Activated CD8-positive, alpha-beta memory T cell treated with anti-CD3 and anti-CD28 coated beads, Interleukin-2, amount 50 U/mL, for 4 hours (primary cell): ENCODE data around the gene PWP1.

Experiments
- DNase-seq: peaks from one replicate; pipeline ENCODE4 v3.0.0-alpha.2; 2020

Gene PWP1

DNA sequence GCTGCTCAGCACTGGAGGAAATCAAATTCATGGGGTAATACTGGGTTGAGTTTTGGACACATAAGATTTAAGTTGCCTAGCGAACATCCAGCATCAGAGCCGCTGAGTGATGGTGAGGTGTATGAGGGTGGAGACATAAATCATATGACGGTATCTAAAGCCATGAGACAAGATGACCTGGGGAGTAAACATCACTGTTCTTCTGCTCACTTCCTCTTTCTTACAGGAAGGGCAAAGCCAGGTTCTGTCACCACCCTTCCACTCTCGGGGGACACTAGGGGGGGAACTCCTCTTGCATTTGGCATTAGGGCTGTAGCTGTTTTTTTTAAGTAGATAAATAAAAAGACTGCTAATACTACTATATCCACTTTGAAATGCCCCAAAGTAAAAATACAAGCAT, 51.3 kb downstream of the PWP1 start:
- no peak for DNase-seq

DNA sequence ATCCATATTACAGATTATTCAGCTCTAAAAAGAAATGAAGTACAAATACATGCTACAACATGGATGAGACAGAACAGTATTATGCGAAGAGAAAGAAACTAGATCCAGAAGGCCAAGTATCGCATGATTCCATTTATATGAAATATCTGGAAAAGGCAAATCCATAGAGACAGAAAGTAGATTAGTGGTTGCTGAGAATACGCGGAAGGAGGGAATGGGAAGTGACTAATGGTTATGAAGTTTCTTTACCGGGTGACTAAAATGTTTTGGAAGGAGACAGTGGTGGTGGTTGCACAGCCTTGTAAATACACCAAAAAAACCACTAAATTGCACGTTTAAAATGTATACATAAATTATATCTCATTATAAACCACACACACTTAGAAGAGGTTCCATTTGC, 62.9 kb downstream of the PWP1 start:
- DNase-seq = no peak

- DNase-seq = no peak
Measured at GRCh38 chr12:107749083-107749482, 63.5 kb downstream of the PWP1 start.

- DNase-seq = peak; percentile 17
Measured at GRCh38 chr12:107759410-107759809, 73.8 kb downstream of the PWP1 start.

DNA sequence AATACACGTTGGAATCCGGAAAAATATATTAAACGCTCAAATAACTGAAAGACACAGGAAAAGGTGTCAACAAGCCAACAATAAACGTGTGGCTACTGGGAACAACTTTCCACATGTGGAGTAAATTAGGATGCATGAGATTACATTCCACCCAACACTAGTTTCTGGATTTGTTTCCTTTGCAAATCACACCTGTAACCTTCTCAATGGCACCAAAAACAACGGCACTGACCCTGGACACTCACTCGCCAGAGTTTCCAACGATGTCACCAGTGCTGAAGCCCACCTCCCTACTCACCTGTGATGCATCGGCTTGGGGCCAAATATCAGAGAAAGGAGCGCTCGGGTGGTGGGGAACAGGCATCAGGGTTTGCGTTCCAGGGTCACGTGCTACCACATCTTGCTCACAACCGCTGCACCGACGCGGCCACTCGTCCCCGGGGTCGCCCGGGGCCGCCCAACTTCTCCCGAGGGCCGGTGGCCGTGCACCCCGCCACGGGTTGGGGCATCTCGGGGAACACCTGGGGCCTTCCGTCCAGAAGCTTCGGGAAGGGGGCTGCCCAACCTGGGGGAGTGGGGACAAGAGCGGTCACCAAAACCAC, 74.7 kb downstream of the PWP1 start:
- DNase-seq = peak; percentile 24

DNA sequence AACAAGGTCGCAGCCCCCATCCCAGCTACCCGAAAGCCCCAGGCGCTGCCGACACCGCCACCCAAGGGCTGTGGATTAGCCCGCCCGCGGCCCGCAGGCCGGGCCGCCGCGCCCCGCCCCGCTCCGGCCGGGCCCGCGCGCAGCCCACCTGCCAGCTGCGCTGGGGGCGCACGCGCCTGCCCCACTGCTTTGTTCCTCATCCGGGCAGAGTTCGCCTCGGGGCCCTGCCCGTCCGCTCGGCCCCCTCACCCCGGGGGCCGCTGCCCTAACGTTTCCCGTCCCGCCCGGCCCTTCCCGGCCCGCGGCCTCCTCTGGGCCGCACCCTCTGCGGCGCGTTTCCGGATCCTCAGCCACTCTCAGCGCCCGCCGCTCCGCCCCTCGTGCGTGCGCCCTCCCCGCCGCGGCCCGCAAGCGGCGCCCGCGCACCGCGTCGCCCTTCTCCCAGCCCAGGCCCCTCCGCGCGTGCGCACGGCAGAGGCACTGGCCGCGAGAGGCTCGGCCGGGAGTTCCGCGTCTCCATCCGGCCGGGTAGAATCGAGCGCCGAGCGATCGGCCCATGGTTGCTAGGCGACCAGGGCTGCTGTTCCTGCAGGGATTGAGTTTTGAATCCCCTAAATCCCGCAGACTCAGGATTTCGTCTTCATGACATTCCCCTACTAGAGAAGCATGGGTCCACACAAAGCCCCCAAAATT, 75.4 kb downstream of the PWP1 start, which contains the start of gene PRDM4:
Gene PRDM4, minus strand, starts transcription at position 329 of the 693 bp plus-strand sequence. CDS start 622 bp downstream, outside the sequence.
- DNase-seq = peak; percentile 87

DNA sequence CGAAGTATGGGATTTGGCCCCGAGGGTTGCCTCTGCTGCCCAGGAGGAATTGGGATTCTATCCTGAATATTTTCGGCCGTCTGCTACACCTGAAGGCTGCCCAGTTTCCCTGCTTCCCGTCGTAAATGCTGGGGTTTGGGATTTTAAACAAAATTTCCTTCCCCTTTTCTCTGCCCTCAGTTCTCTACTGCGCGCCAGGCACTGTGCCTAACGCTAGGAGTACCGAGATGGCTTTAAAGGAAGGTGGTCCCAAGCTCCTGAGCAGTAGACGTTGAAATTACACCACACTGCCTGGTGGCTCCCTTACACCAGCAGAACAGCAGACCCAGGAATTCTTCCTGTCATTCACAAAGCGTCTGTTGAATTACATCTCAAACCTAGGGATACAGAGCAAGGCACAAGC, 75.9 kb downstream of the PWP1 start:
- DNase-seq = no peak
